ENCODE data around the gene FAM3C.
"Not testable (repeated sequence)": the region's sequence is repeated elsewhere in the genome, so short reads cannot be mapped to it uniquely, and the experiment has no call there.

The FAM3C gene, protein sequence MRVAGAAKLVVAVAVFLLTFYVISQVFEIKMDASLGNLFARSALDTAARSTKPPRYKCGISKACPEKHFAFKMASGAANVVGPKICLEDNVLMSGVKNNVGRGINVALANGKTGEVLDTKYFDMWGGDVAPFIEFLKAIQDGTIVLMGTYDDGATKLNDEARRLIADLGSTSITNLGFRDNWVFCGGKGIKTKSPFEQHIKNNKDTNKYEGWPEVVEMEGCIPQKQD

DNA sequence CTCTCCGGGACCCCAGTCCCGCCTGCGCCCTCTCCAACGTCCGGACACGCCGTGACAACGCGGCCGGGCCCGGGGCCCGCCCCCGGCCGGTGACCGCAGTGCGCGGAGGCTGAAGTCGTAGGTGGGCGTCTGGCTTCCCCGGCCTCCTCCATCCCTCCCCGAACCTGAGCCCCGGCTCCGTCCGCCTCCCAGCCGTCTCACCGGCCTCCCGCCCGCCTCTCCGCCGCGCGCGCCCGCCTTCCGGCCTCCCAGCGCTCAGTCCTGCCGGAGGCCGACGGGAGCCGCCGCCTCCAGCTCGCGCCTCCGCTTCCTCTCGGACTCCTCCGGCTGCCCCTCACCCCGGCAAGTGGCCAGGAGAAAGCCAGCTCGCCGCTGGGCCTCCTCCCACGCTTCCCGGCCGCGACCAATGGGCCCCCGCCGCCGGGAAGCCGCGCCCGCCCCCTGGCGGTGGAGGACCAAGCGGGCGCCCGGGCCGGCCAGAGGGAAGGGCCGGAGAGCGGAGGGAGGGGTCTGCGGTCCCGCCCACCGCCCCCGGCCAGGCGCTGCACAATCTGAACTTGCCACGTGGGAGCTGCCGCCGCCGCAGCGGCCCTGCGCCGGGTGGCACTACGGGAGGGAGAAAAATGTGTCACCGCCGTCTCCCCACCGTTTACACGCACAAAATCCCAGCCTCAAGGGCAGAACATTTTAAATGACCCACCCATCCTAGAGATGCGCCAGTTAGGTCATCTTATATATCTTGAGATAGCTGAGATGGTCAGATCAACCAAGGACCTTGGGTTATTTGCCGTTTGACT is at the start of gene FAM3C:
Gene FAM3C (minus strand): TSS at position 348 of the 797 bp plus-strand sequence. CDS start 13,339 bp downstream, outside the sequence.
- DNase-seq = peak; percentile 91

DNA sequence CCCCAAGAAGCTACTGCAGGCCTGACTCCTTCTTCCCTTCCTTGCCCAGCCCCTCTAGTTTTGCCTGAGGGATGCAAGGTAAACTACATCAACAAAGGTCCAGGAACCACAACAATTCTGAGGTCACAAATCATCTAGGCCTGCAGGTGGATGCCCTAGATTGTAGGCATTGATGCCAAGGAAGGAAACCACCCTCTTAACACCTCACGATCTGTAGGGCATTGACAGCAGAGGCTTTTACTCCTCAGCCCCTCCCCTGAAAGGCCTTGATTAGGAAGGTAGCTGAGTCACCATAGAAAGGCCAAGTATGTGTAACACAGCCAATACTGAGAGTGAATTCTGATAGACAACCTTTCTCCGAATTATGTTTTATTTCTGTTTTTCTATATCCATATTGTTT is 46.7 kb upstream of the FAM3C start:
- peak; percentile 36 for DNase-seq

DNA sequence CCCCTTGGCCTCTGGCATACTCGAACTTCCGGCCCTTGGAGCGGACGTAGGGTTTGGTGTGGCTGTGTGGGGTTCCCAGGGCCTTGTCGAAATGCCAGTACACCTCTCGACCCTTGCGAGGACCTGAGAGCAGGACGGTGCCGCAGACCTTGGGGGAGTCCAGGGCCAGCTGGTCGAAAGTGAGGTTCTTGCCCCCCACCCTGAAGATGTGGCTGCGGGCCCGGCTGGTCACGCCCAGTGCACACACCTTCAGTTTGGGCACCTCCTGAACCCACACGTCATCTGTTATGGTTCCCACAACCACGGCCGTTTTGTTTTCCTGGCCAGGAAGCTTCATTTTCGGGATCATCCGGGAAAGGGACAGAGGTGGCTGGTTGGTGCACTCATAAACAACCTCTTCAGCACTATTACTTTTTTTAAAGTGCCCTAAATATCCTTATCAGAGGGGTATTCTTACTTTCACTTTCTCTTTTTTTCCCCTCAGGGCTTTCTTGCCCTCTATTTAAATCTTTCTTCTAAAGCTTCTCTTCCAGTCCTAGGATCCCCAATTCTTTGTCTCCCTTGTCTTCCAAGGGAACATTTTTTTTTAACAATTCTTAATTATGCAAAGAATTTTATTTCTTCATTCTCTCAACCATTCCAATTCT is 44.9 kb upstream of the FAM3C start:
- DNase-seq = no peak

DNA sequence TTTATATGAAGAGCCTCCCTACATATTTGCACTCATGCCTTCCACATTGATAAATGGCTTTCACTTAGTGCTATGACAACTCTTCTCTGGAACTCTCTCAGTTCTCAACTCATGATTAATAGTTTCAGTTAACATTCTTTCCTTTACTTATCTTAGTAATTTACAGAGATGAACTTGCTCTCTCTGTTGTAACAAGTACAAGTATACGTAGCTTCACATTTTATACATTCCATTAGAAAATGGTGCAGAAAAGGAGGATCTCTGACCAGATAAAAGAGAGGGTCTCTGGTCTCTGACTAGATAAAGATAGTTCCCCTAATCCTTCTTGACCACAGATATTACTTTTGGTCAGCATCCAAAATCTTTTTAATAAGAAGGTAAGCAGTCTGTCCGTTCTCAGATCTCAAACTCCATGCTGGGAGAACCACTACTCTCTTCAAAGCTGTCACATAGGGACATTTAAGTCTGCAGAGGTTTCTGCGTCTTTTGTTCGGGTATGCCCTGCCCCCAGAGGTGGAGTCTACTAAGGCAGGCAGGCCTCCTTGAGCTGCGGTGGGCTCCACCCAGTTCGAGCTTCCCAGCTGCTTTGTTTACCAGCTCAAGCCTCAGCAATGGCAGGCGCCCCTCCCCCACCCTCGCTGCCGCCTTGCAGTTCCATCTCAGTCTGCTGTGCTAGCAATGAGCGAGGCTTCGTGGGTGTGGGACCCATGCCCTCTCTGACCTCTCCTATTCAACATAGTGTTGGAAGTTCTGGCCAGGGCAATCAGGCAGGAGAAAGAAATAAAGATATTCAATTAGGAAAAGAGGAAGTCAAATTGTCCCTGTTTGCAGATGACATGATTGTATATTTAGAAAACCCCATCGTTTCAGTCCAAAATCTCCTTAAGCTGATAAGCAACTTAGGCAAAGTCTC is 42.2 kb upstream of the FAM3C start:
- peak; percentile 70 for DNase-seq

DNA sequence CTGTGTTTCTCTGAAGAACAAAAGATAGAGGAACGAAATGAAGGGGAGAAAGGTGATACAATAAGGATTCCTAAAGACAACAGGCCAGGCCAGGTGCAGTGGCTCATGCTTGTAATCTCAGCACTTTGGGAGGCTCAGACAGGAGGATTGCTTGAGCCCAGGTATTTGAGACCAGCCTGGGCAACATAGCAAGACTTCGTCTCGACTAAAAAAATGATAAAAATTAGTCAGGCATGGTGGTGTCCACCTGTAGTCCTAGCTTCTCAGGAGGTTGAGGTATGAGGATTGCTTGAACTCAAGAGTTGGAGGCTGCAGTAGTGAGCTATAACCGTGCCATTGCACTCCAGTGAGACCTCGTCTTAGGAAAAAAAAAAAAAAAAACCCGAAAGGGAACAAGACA is 41.4 kb upstream of the FAM3C start:
- no peak for DNase-seq

DNA sequence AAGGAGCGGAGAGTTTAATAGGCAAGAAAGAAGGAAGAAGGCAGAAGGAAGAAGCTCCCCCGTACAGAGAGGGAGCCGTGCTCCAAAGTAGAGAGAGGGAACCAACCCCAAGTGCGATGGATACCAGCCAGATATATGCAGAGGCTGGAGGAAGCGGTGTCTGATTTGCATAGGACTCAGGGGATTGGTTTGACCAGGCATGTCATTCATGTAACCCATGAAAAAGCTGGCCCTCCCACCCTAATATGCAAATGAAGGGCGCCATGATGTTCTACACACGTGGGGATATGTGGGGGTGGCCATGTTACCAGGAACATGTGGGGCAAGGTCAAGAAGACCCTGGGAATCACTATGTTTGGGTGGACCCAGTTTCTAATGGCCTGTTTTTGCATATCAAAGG is 40.6 kb upstream of the FAM3C start:
- DNase-seq = no peak

DNA sequence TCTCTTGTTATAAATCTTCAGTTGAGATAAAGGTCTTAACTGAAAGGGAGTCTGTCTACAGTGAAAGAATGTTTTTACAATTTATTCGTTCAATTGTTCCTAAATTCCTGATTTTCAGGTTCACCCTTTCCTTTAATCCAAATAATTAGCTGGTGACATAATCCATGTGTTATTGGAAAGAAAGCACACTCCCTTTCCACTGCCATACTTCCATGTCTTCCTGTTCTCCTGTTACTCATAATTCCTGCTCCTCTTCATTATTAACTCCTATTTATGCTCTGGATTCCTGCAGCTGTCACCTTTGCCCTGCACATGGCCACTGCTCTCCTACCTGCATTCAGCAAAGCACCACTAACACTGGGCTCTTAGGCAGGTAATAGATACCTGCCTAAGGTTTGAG is 40.0 kb upstream of the FAM3C start:
- no peak for DNase-seq

DNA sequence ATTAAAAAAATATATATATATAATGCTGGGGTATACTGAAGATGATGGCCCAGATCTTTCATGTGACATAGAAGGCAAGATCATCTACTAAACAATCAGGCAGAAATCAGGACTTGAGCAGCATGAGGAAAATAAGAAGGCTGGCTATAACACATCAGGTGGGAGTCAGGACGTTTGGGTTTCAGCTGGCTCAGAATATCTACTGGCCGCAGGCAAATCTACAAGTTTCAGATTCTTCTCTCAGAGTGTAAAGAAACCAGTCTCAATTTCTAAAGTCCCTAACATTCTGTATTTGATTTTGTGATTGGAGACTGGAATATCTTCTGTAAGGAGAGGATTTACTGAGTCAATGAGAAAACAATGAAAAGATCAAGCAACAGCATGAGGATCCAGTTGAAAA is 37.7 kb upstream of the FAM3C start:
- DNase-seq = no peak

DNA sequence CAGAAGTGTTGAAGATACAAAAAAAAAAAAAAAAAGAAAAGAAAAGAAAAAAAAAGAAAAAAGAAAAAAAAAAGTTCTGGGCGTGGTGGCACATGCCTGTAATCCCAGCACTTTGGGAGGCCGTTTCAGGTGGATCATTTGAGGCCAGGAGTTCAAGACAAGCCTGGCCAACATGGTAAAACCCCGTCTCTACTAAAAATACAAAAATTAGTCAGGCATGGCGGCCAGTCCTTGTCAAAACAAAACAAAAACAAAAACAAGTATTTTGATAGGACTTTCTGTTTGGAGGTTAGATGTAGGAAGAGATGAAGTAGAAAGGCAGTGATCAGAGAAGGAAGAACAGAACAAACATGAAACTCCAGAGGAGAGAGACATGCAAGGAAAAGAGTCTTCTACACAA is 36.4 kb upstream of the FAM3C start:
- DNase-seq = not testable (repeated sequence)

DNA sequence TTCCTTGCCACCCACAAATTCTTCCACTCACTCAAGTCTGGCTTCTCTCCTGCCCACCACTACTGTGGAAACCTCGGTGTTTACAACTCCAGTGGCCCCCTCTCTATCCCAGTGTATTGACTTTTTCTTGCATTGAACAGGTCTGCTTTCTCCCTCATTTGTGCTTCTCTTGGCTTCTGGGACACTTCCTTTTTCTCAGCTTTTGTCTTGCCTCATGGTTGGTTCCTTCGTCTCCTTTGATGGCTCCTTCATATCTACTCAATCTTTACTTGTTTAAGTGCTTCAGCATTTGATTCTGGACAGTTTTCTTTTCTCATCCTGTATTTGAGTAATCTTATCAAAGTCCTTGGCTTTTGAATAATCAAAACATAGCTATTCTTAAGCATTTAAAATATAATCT is 35.9 kb upstream of the FAM3C start:
- DNase-seq = no peak

DNA sequence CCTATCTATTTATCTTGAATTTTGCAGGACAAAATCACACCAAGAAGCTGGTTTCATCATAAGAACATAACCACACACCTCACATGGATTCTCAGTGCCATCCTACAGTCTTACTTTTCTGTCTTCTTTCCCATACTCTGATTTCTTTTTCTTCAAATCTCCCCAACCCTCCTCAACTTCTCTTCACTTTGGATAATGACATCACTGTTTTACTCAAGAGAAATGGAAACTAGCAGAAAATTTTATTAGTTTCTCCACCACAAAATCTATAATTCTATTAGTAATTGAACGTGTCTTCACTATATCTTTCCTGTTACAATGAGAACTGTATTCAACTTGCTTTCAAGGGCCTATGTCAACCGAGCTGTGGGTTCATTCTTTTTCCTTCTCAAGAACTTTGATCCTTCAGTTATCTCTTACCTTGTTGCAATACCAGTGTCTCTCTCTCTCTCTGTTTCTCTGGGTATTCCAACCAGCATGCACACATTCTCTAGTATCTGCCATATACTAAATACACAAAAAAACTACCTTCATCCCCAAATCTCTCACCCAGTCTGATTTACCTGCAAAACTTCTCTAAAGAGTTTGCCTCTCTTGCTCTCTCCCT is 35.4 kb upstream of the FAM3C start:
- no peak for DNase-seq

DNA sequence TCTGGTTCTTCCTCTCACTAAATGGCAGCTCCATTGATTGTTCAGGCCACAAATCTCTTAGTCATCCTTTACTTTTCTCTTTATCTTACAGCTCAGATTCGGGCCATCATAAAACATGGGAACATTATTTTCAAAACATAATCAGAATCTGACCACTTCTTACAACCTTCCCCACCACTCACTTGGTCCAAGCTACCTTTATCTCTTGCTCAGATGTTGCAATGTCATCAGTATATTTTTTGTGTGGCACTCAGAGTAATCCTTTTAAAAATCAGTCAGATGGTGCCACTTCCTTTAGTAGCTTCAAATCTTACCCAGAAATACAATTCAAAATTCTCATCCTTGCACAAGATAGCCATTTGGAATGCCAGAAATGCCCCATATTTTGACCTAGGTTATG is 34.5 kb upstream of the FAM3C start:
- DNase-seq = no peak

DNA sequence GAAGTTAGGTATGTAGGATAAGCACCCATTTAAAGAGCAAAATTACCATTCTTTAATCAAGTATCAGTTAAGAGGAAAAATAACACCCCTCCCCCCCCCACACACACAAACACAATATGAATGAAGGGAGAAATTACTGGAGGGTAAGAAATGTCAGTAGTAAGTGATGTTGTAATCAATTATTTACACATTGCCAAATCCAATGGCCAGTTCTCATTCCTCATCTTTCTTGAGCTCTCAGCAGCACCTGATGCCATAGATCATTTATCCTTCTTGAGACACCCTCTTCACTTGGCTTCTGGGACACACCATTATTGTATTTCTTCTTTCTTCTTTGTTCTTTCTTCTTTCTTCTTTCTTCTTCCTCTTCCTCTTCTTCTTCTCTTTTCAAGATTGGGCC is 33.7 kb upstream of the FAM3C start:
- no peak for DNase-seq

DNA sequence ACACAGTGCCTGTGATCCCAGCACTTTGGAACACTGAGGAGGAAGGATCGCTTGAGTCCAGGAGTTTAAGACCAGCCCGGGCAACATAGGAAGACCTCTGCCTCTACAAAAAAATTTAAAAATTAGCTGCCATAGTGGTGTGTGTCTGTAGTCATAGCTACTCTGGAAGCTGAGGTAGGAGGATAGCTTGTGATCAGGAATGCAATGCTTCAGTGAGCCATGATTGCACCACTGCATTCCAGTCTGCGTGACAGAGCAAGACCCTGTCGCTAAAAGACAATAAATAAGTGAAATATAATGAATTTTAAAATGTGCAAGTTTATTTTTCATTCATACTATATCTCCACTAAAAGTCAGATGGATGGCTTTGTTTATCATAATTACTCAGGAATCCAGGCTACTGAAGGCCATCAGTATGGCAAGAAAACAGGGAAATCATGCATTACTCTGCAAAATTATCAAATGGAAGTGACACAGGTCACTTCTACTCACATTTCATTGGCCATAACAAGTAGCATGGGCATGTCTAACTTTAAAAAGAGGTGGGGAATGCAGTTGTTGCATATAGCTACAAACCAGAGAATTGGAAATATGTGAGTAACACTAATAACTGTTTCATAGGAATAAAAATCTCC is 32.9 kb upstream of the FAM3C start:
- no peak for DNase-seq

DNA sequence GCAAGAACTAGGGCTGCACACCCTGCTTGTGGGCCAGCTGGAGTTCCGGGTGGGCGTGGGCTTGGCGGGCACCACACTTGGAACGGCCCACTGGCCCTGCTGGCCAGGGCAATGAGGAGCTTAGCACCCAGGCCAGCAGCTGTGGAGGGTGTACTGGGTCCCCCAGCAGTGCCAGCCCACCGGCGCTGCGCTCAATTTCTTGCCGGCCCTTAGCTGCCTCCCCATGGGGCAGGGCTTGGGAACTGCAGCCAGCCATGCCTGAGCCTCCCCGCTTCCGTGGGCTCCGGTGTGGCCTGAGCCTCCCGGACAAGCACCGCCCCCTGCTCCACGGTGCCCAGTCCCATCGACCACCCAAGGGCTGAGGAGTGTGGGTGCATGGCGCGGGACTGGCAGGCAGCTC is 25.6 kb upstream of the FAM3C start:
- DNase-seq = not testable (repeated sequence)

DNA sequence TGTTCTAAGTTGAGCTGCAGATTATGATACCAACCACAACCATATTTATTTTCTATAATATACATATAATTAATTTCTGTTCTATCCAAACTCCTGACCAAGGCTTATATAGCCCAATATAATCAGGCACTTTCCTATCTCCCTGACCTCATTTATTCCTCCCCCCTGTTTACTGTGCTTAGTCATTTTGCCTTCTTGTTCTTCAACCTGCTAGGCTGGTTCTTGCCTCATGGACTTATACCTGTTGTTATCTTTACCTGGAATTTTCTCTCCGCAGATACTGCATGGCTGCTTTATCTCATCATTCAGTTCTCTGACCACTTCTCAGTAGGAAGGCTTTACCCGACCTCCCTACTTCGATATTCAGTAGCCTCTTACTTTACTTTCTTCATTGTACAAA is 24.9 kb upstream of the FAM3C start:
- DNase-seq = no peak

DNA sequence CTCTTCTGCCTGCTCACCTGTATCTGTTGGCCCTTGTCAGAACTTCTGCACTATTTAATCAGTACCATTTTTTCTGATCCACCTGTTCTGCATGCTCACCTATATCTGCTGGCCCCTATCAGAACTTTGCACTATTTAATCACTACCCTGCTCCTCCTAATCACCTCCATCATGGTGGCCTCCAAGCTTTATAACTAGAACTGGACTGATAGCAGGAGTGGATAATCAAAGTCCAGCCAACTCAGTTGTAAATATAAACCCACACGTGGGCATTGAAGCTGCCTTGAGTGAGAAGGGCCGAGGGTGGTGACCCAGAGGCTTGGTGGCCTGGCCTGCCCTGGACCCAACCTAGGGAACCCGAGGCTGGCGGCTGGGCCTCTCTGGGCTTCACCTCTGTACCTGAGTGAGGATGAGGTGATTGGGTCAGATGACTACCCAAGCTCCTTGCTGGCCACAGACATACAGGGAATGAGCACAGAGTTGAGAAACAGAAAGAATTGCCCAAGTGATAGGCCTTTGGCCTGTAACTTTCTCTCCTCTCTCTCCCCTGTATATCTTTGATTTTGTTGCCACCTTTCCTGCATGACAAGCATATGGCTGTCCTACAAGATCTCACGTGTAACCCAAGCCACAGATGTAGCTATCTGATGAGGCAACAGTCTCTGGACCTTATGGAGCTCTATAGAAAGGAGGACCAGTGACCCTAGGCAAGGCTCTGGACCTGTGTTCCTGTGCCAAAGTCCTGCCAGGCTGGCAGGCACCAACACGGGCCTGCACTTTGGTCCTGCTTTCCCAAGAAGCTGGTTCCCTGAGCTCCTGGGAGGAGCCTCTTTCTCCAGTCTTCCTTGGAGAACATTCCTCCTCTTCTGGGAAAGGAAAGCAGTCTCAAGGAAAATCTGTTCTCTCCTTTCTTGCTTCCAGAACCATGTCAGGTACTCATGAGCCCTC is 23.4 kb upstream of the FAM3C start:
- no peak for DNase-seq

DNA sequence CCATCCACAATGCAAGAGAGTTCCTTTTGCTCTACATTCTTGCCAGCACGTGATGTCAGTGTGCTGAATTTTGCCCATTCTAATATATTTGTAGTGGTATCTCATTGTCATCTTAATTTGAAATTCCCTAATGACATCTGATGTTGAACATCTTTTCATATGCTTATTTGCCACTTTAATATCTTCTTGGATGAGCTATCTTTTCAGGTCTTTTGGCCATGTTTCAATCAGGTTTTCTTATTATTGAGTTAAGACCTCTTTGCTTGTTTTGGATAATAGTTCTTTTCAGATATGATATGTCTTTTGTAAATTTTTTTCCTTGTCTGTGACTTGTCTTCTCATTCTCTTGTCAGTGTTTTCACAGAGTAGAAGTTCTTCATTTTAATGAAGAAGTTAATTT is 20.4 kb upstream of the FAM3C start:
- no peak for DNase-seq

DNA sequence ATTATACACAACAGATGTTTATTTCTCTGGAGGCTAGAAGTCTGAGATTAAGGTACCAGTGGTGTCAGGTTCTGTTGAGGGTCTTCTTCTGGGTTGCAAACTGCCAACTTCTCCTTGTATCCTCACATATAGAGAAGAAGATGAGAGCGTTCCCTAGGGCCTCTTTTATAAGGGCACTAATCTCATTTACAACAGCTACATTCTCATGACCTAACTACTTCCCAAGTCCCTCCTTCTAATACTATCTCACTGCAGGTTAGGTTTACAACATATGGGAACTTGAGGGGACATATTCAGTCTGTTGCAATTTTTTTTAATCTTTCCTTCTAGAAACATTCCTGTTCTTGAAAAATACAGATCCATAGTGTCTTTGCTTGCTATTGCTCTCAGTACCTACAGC is 18.3 kb upstream of the FAM3C start:
- no peak for DNase-seq

DNA sequence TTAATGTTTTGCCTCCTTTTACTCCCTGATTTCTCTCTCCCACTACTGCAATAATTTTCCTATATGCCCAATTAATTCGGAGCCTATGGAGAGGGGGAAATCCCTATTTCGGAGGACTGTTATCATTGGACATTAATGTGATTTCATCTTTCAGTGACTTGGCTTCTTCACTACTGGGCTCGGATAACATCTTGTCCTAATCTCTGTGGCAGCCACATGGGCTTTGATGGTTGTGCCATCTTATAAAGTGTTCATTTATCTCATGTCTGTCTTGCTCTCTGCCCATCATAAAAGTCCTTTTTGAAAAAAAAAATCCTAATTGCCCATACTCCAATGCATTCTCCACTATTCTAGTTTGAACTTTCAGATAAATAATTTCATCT is 15.5 kb upstream of the FAM3C start:
- no peak for DNase-seq

Measured in activated CD4-positive, alpha-beta T cell treated with anti-CD3 and anti-CD28 coated beads, Interleukin-2, amount 50 U/mL, for 16 hours (primary cell).